HuH-7 (cell line): ENCODE data around the gene H2AZ2.

Experiments used
- DNase-seq: peaks from one replicate; pipeline ENCODE4 v3.0.0; 2011; ENCODE audit warnings: low spot score

H2AZ2 gene

DNA sequence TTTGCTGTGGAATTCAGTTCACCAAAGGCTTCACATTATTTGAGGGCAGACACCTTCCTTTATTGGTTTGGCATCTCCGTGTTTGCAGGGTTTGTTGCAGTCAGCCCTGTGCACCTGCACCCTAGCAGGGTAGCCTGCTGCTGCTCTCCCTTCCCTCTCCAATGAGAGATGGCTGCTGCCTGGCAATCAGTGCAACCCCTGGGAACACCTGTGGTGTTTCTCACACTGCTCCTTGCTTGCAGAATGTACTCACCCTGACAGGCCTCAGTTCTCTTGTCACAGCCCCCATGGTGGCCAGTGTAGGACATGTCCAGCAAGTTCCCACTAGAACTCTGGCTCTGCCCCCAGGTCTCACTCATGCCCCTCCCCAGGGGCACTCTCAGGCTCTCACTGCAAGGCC is 63.5 kb downstream of the H2AZ2 start:
- no peak for DNase-seq

- no peak for DNase-seq
Observed at GRCh38 chr7:44783407-44783806, 64.5 kb downstream of the H2AZ2 start.

- DNase-seq: no peak
Observed at GRCh38 chr7:44782460-44782859, 65.4 kb downstream of the H2AZ2 start.
